ENCODE data around the gene ACAD10. TPM values are rescaled to one million over a fixed set of nuclear protein-coding genes. Genes with fewer than 3 reads are reported as not detected.

Gene ACAD10
- total and polyA plus RNA-seq, 2 of the 13 experiments (the other 11 are each of a cell fraction or from before 2014, with no cell fraction given) = 15.2 to 16.3 TPM

GRCh38 chr12:111685811-111686573, at the start of gene ACAD10, which contains the start of gene BRAP (continued):
- TF ChIP-seq RFX3 (CRISPR knock-in tag; IDR thresholded peaks at IDR 0.05) = peak; percentile 10; the same call in 1 of the 2 replicates
- peak; percentile 95 for TF ChIP-seq THAP11 (CRISPR knock-in tag; IDR thresholded peaks at IDR 0.05)
- 0 out of 2 replicates have a peak, but pooled peaks have one; percentile 67 for TF ChIP-seq ZNF546 (CRISPR knock-in tag; conservative IDR thresholded peaks at IDR 0.05)
- TF ChIP-seq ATF4 (CRISPR knock-in tag; IDR thresholded peaks at IDR 0.05) = peak in 1 of 2 experiments; percentile 43; a peak in 1 of 4 replicates
- peak; percentile 80; the same call in 1 of the 2 replicates for TF ChIP-seq MYC (CRISPR knock-in tag; IDR thresholded peaks at IDR 0.05; ENCODE audit: borderline replicate concordance)
- TF ChIP-seq ZNF563 (CRISPR knock-in tag; IDR thresholded peaks at IDR 0.05) = peak; percentile 78
- TF ChIP-seq ZNF556 (CRISPR knock-in tag; IDR thresholded peaks at IDR 0.05; ENCODE audit: borderline replicate concordance) = peak; percentile 19; the same call in 1 of the 2 replicates
- TF ChIP-seq BRD4 (CRISPR knock-in tag; IDR thresholded peaks at IDR 0.05) = peak; percentile 11; the same call in 1 of the 2 replicates
- peak; percentile 82 for TF ChIP-seq ZNF350 (CRISPR knock-in tag; IDR thresholded peaks at IDR 0.05; ENCODE audit: borderline replicate concordance, low read depth)
- TF ChIP-seq HNF4A (CRISPR knock-in tag; IDR thresholded peaks at IDR 0.05) = peak; percentile 29
- TF ChIP-seq BRCA1 (CRISPR knock-in tag; IDR thresholded peaks at IDR 0.05) = no peak
- no peak; the same call in 1 of the 2 replicates for TF ChIP-seq ZNF451 (CRISPR knock-in tag; IDR thresholded peaks at IDR 0.05)
- peak; percentile 95 to 98 for TF ChIP-seq POLR2A (IDR thresholded peaks at IDR 0.05; ENCODE audit: insufficient read depth in 1 of 2, low read depth in 2 of 2, low read length in 2 of 2)
- 0 out of 2 replicates have a peak, but pooled peaks have one; percentile 30 for TF ChIP-seq TFAP4 (IDR thresholded peaks at IDR 0.05; ENCODE audit: borderline replicate concordance, low read depth)
- TF ChIP-seq DMAP1 (CRISPR knock-in tag; IDR thresholded peaks at IDR 0.05) = peak; percentile 78
- TF ChIP-seq ZNF629 (CRISPR knock-in tag; conservative IDR thresholded peaks at IDR 0.05) = peak; percentile 99
- peak; percentile 65 for TF ChIP-seq ATF7-NPFF (CRISPR knock-in tag; IDR thresholded peaks at IDR 0.05; ENCODE audit: low read depth)
- peak; percentile 26; the same call in 1 of the 2 replicates for TF ChIP-seq CREBL2 (CRISPR knock-in tag; IDR thresholded peaks at IDR 0.05; ENCODE audit: borderline replicate concordance)
- TF ChIP-seq GMEB1 (CRISPR knock-in tag; IDR thresholded peaks at IDR 0.05; ENCODE audit: borderline replicate concordance) = peak; percentile 89
- peak; percentile 99 for TF ChIP-seq SAP130 (CRISPR knock-in tag; IDR thresholded peaks at IDR 0.05; ENCODE audit: low read depth)
- peak; percentile 22; the same call in 1 of the 2 replicates for TF ChIP-seq NRL (CRISPR knock-in tag; IDR thresholded peaks at IDR 0.05; ENCODE audit: borderline replicate concordance)
- 0 out of 2 replicates have a peak, but pooled peaks have one; percentile 43 for TF ChIP-seq GLI4 (CRISPR knock-in tag; IDR thresholded peaks at IDR 0.05; ENCODE audit: borderline replicate concordance)
- TF ChIP-seq ETV5 (CRISPR knock-in tag; IDR thresholded peaks at IDR 0.05; ENCODE audit: borderline replicate concordance) = peak; percentile 90
- peak; percentile 86; the same call in 1 of the 2 replicates for TF ChIP-seq HDAC1 (CRISPR knock-in tag; IDR thresholded peaks at IDR 0.05)
- TF ChIP-seq ZNF883 (CRISPR knock-in tag; IDR thresholded peaks at IDR 0.05; ENCODE audit: not compliant biosample characterization) = no peak
- TF ChIP-seq CREM (IDR thresholded peaks at IDR 0.05) = peak; percentile 75
- no peak for TF ChIP-seq CREM (CRISPR knock-in tag; IDR thresholded peaks at IDR 0.05)
- TF ChIP-seq NFKB2 (CRISPR knock-in tag; IDR thresholded peaks at IDR 0.05; ENCODE audit: borderline replicate concordance) = peak; percentile 54; the same call in 1 of the 2 replicates

Measured in HepG2 (cell line).